HCT116 (cell line): ENCODE data around the gene CYP4A22. TPM values are rescaled to one million over a fixed set of nuclear protein-coding genes. Genes with fewer than 3 reads are reported as not detected.
"Not testable (repeated sequence)": the region's sequence is repeated elsewhere in the genome, so short reads cannot be mapped to it uniquely, and the experiment has no call there.

ENCODE experiments used
- ATAC-seq: fragments of 200-7000 bp; cut with Tn5 transposase; 2 replicates; pipeline ENCODE4 v1.9.1; 2020; ENCODE audit warnings: mild to moderate bottlenecking, moderate library complexity
- BruUV-seq: library from RNA; stranded (reverse); fragments of 400-500 nt; replicated peaks from 2 replicates; lab custom pipeline; 2021; lab: Mats Ljungman, UMichigan
- CTCF ChIA-PET: fragments of 300-600 bp; sonication (Branson Sonifier 250); formaldehyde crosslinking; loops from one replicate; lab custom pipeline; 2021; ENCODE audit warnings: antibody characterized with exemption; lab: Charles Lee
- POLR2A ChIA-PET: fragments of 300-600, 350-600 bp; sonication (Branson Sonifier 250); formaldehyde crosslinking; loops from one replicate; lab custom pipeline; 2021; ENCODE audit warnings: antibody characterized with exemption; lab: Charles Lee
- RAD21 ChIA-PET, 2 experiments: fragments of 300-600 bp; sonication (Branson Sonifier 250); formaldehyde crosslinking; loops; one replicate each; lab custom pipeline; 2023; ENCODE audit warnings: low total read pairs in 2 of 2; ENCODE audit not compliant: uncharacterized antibody in 2 of 2, unreplicated experiment in 2 of 2, low non-redundant PET in 1 of 2; lab: Charles Lee
- DNase-seq: peaks from one replicate; pipeline ENCODE4 v3.0.0-alpha.2; 2010; ENCODE audit warnings: low read depth, low spot score
- H2AFZ ChIP-seq: fragments of 200-600 bp; shearing (Covaris generic), sonication (generic); 2 replicates; pipeline ENCODE4 v1.6.1; 2017; ENCODE audit warnings: low read depth, mixed run types, mixed read lengths, antibody characterized with exemption, low read length; ENCODE audit not compliant: poor library complexity, severe bottlenecking
- H3K27ac ChIP-seq: 2 replicates; pipeline ENCODE4 v1.5.1; 2012; ENCODE audit warnings: low read depth, low read length
- H3K27me3 ChIP-seq: fragments of 200-600 bp; sonication (generic); 2 replicates; pipeline ENCODE4 v1.6.1; 2016; ENCODE audit warnings: mixed run types, low read length, mixed read lengths; ENCODE audit not compliant: insufficient read depth
- H3K36me3 ChIP-seq, 2 experiments: fragments of 200-500 bp in 1 of 2; fragments of 200-600 bp in 1 of 2; sonication (Bioruptor generic) in 1 of 2; sonication (generic) in 1 of 2; 2 replicates each; pipeline versions ENCODE4 v1.5.1 to v1.6.1; 2014 to 2016; ENCODE audit warnings: low read length in 2 of 2, inconsistent platforms in 1 of 2, mixed read lengths in 1 of 2, mixed run types in 1 of 2; ENCODE audit not compliant: insufficient read depth in 2 of 2, control insufficient read depth in 1 of 2
- H3K4me1 ChIP-seq, 2 experiments: fragments of 200-600 bp in 1 of 2; sonication (generic) in 1 of 2; 2 replicates each; pipeline versions ENCODE4 v1.5.1 to v1.6.1; 2012 to 2017; ENCODE audit warnings: low read length in 2 of 2, inconsistent platforms in 1 of 2, mild to moderate bottlenecking in 1 of 2, mixed read lengths in 1 of 2, mixed run types in 1 of 2, moderate library complexity in 1 of 2; ENCODE audit not compliant: insufficient read depth in 2 of 2, control insufficient read depth in 1 of 2
- H3K4me2 ChIP-seq: fragments of 200-600 bp; sonication (generic); 2 replicates; pipeline ENCODE4 v1.6.1; 2017; ENCODE audit warnings: mixed run types, low read length, mixed read lengths
- H3K4me3 ChIP-seq, 2 experiments: fragments of 200-600 bp in 1 of 2; sonication (generic) in 1 of 2; replicated peaks in 1 of 2; 2 replicates each; pipeline ENCODE4 v1.5.1; 2011 to 2016; ENCODE audit warnings: low read length in 2 of 2, control low read depth in 1 of 2, low read depth in 1 of 2, mild to moderate bottlenecking in 1 of 2, mixed read lengths in 1 of 2, mixed run types in 1 of 2
- H3K79me2 ChIP-seq: fragments of 200-600 bp; sonication (generic); 2 replicates; pipeline ENCODE4 v1.6.1; 2017; ENCODE audit warnings: mild to moderate bottlenecking, mixed run types, low read length, moderate library complexity, mixed read lengths; ENCODE audit not compliant: insufficient read depth
- H3K9ac ChIP-seq: fragments of 200-600 bp; sonication (generic); 2 replicates; pipeline ENCODE4 v1.6.1; 2016; ENCODE audit warnings: low read length, mixed read lengths
- H3K9me2 ChIP-seq: fragments of 200-600 bp; sonication (generic), shearing (Covaris generic); 2 replicates; pipeline ENCODE4 v1.6.1; 2017; ENCODE audit warnings: mixed run types, mild to moderate bottlenecking, moderate library complexity; ENCODE audit not compliant: insufficient read depth
- H3K9me3 ChIP-seq, 2 experiments: fragments of 200-500 bp in 1 of 2; fragments of 200-600 bp in 1 of 2; sonication (Bioruptor generic) in 1 of 2; sonication (generic) in 1 of 2; 2 replicates each; pipeline ENCODE4 v1.6.1; 2014 to 2017; ENCODE audit warnings: low read length in 2 of 2, mixed read lengths in 2 of 2, inconsistent platforms in 1 of 2, low read depth in 1 of 2, mild to moderate bottlenecking in 1 of 2, mixed run types in 1 of 2, moderate library complexity in 1 of 2; ENCODE audit not compliant: control insufficient read depth in 1 of 2, insufficient read depth in 1 of 2
- H4K20me1 ChIP-seq: fragments of 200-600 bp; sonication (generic), shearing (Covaris generic); 2 replicates; pipeline ENCODE4 v1.6.1; 2017; ENCODE audit warnings: mixed run types, mild to moderate bottlenecking, moderate library complexity; ENCODE audit not compliant: insufficient read depth
- CBX3 ChIP-seq: IDR thresholded peaks from 2 replicates; pipeline ENCODE4 v1.6.1; 2012; ENCODE audit warnings: low read depth
- EZH2phosphoT487 ChIP-seq: fragments of 200-600 bp; IDR thresholded peaks from 2 replicates; pipeline ENCODE4 v1.6.1; 2018; ENCODE audit warnings: antibody characterized with exemption, borderline replicate concordance
- FOSL1 ChIP-seq: IDR thresholded peaks from 2 replicates; pipeline ENCODE4 v1.6.1; 2012; ENCODE audit warnings: low read depth
- SRF ChIP-seq: IDR thresholded peaks from 2 replicates; pipeline ENCODE4 v1.6.1; 2012; ENCODE audit warnings: low read depth
- YY1 ChIP-seq: IDR thresholded peaks from 2 replicates; pipeline ENCODE4 v1.6.1; 2011; ENCODE audit warnings: low read length, low read depth, moderate library complexity, mild to moderate bottlenecking; ENCODE audit not compliant: insufficient replicate concordance; ENCODE audit errors: extremely low read depth
- ZNF274 ChIP-seq: fragments of 200-500 bp; sonication (Bioruptor generic); IDR thresholded peaks from 2 replicates; pipeline ENCODE4 v1.6.1; 2014; ENCODE audit warnings: mild to moderate bottlenecking, low read depth, low read length, inconsistent platforms
- intact Hi-C: fragments of 100-400 bp; cut with micrococcal nuclease; formaldehyde crosslinking; loops from 2 replicates; pipeline ENCODE4 v1.10.0; 2022
- total RNA-seq: library from RNA; stranded (reverse); gene quantifications from one replicate; pipeline ENCODE4 v1.2.1, GENCODE V29; 2021; ENCODE audit not compliant: unreplicated experiment
- TF ChIP-seq, protein P1 (sequence below): IDR thresholded peaks from 2 replicates; pipeline ENCODE4 v1.6.1; 2012

The CYP4A22 gene
- total RNA-seq, 1 experiment from 2014 or later = not detected

DNA sequence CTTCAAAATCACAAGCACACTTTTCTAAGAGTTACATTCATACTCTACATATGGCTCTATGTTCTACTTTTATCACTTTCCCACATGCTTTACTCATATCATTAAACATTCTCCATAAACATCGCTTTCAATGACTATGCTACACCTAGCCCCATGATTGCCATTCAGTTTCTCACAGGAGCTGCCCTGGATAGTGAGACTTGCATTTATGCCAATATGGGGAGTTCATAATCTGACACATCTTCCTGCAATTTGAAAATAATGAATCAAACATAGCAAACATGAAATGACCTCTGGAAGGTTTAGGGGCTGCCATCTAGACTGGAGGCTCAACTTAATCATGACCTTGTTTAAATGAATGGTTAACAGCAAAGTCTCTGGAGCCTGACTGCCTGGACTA lies 9.0 kb upstream of the CYP4A22 start:
- H3K27ac ChIP-seq = no peak overlapping the region
- no TSS peak for BruUV-seq

DNA sequence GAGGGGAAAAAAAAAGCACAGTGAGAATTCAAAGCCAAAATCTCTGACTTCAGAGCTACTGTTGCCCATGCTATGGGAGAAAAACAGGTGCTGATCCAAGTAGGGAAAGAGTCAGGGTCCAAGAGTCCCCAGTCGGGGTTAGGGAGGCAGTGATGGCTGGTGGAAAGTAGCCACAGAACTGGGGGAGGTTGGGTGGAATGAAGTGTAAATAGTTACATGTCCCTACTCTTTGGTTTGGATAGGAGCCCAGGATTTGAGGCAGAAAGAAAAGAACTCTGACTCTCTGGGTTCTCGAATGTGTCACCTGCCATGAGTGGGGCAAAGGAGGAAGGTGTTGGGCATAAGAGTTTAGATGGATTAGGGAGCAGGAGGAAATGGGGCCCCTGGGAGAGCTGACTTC lies 8.4 kb upstream of the CYP4A22 start:
- intact Hi-C loops, H3K4me1 ChIP-seq, H3K9me3 ChIP-seq, POLR2A ChIA-PET, H2AFZ ChIP-seq, RAD21 ChIA-PET, H3K4me3 ChIP-seq, H3K27me3 ChIP-seq, H3K79me2 ChIP-seq, H3K9ac ChIP-seq, H3K9me2 ChIP-seq, ATAC-seq, BruUV-seq, H3K36me3 ChIP-seq, H3K27ac ChIP-seq, CTCF ChIA-PET, DNase-seq, H3K4me2 ChIP-seq, H4K20me1 ChIP-seq: not testable (repeated sequence)

More for the DNA sequence above, 9.0 kb upstream of the CYP4A22 start:
- H2AFZ ChIP-seq = no peak overlapping the region
- H3K27me3 ChIP-seq = no peaks in the 10 kb centered on the region
- CTCF ChIA-PET = no interaction called here
- intact Hi-C loops = no loop called here
- DNase-seq (no peak), ATAC-seq (no peak)
- no peaks in the 10 kb centered on the region for H3K9me3 ChIP-seq
- RAD21 ChIA-PET = no interaction called here
- no peaks in the 10 kb centered on the region for H3K4me1 ChIP-seq
- POLR2A ChIA-PET = no interaction called here
- H3K9ac ChIP-seq = no peak overlapping the region
- H3K4me3 ChIP-seq = no peak overlapping the region
- no peaks in the 10 kb centered on the region for H3K36me3 ChIP-seq
- TF ChIP-seq EZH2phosphoT487 (no peak), YY1 (no peak), CBX3 (no peak), FOSL1 (no peak), ZNF274 (no peak), SRF (no peak)
- TF ChIP-seq, protein P1, sequence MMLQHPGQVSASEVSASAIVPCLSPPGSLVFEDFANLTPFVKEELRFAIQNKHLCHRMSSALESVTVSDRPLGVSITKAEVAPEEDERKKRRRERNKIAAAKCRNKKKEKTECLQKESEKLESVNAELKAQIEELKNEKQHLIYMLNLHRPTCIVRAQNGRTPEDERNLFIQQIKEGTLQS = no peak
- H3K79me2 ChIP-seq = no peaks in the 10 kb centered on the region
- H3K4me2 ChIP-seq = no peak overlapping the region
- H3K9me2 ChIP-seq = no peaks in the 10 kb centered on the region
- no peaks in the 10 kb centered on the region for H4K20me1 ChIP-seq

DNA sequence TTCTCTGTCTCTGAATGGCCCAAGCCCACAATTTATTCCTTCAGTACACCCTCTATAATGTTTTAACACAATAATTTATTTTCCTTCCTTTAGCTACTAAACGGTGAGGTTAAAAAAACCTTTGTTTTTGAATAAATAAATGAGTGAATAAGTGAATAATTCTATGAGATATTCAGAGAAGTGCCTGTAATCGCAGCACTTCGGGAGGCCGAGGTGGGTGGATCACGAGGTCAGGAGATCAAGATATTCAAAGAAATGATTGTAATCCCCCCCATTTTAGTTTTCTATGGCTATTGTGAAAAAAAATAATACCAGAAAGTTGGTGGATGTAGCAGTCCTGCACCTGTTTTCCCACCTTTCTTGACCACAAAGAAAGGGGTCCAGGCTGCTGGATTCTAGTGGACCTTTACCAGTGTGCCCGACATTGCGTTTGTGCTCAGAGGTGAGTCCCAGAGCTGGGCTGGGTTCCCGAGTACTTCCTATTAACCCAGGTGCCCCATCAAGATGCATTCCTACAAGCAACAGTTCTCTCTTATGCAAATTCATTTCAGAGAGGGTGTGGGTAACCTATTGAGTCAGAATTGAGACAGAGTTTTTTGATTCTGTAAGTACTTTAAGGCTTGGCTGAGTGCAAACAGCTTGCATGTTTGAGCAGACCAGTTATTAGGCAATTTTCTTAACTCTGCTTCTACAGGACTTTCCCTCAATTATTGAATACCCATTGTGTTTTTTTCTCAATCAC lies 7.6 kb upstream of the CYP4A22 start:
- POLR2A ChIA-PET, H3K27ac ChIP-seq, H4K20me1 ChIP-seq, DNase-seq, ATAC-seq, H3K79me2 ChIP-seq, H3K4me1 ChIP-seq, BruUV-seq, RAD21 ChIA-PET, H3K9me3 ChIP-seq, CTCF ChIA-PET, H2AFZ ChIP-seq, intact Hi-C loops, H3K4me2 ChIP-seq, H3K9me2 ChIP-seq, H3K9ac ChIP-seq, H3K4me3 ChIP-seq, H3K36me3 ChIP-seq, H3K27me3 ChIP-seq: not testable (repeated sequence)

DNA sequence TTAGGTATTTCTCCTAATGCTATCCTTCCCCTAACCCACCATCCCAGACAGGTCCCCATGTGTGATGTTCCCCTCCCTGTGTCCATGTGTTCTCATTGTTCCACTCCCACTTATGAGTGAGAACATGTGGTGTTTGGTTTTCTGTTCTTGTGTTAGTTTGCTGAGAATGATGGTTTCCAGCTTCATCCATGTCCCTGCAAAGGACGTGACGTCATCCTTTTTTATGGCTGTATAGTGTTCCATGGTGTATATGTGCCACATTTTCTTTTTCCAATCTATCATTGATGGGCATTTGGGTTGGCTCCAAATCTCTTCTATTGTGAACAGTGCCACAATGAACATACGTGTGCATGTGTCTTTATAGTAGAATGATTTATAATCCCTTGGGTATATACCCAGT lies 4.6 kb upstream of the CYP4A22 start:
- RAD21 ChIA-PET, ATAC-seq: not testable (repeated sequence)

More for the DNA sequence above, 4.6 kb upstream of the CYP4A22 start:
- H3K4me1 ChIP-seq, H3K27me3 ChIP-seq, H3K4me2 ChIP-seq, DNase-seq, H3K4me3 ChIP-seq, CTCF ChIA-PET, H3K9me3 ChIP-seq, H3K9ac ChIP-seq, H3K36me3 ChIP-seq, H3K79me2 ChIP-seq, intact Hi-C loops, H4K20me1 ChIP-seq, H2AFZ ChIP-seq, BruUV-seq, H3K27ac ChIP-seq, POLR2A ChIA-PET, H3K9me2 ChIP-seq: not testable (repeated sequence)
